ENCODE measurements around the gene ANK2.

The ANK2 gene

GRCh38 chr4:113106108-113106507 lies 56.7 kb downstream of the ANK2 start:
- no peaks in the 10 kb centered on the region for H3K27me3 ChIP-seq (ENCODE audit: insufficient read depth, poor library complexity, severe bottlenecking)
- no peak for DNase-seq (ENCODE audit: low read depth in 1 of 2, low spot score in 1 of 2)
- no peak overlapping the region for H3K27ac ChIP-seq (replicated peaks)
- TF ChIP-seq SPI1 (IDR thresholded peaks at IDR 0.05; ENCODE audit: borderline replicate concordance, low read depth) = no peak
- no peak for TF ChIP-seq POLR2AphosphoS5 (IDR thresholded peaks at IDR 0.05; ENCODE audit: low read depth)
- no peak for TF ChIP-seq CTCF (IDR thresholded peaks at IDR 0.05; ENCODE audit: insufficient read depth, low read length)
- TF ChIP-seq REST (IDR thresholded peaks at IDR 0.05; ENCODE audit: insufficient replicate concordance, low read depth) = no peak
- no peak for TF ChIP-seq GABPA (IDR thresholded peaks at IDR 0.05; ENCODE audit: low read depth)
- no peak overlapping the region for H3K4me3 ChIP-seq (replicated peaks; ENCODE audit: insufficient read depth, low read length)

GRCh38 chr4:113109106-113109718 lies 59.8 kb downstream of the ANK2 start:
- TF ChIP-seq REST (IDR thresholded peaks at IDR 0.05; ENCODE audit: insufficient replicate concordance, low read depth) = no peak
- TF ChIP-seq CTCF (IDR thresholded peaks at IDR 0.05; ENCODE audit: insufficient read depth, low read length) = no peak
- TF ChIP-seq SPI1 (IDR thresholded peaks at IDR 0.05; ENCODE audit: borderline replicate concordance, low read depth) = no peak

DNA sequence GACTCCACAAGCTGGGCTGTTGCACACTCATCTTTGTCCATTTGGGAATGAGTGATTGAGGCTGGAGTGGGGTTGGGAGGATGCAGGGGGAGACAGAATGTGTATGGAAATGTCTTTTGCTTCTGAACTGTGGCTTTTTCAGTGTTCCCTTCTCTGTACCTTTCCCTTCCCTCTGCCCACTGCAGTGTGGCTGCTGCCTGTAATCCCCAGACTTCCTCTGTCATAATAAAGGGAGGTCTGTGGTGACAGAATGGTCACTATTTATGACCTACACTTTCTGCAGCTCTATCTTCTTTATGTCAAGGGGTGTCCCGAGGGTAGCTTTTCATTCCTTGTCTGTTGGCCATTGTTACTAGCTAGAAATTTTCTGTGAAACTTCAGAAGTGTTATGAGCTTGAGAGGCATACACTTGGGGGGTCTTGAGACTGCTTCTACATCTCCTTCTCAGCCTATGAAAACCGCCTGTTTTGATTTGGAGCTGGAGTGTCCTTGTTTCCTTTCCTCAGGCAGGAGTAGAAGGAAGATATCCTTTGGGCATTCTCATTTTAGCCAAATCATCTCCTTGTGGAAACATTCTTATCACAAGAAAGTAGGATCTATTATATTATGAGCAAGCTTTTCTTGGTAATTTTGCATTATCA lies 63.0 kb downstream of the ANK2 start:
- DNase-seq (ENCODE audit: low read depth in 1 of 2, low spot score in 1 of 2) = no peak

More at GRCh38 chr4:113109106-113109718, 59.8 kb downstream of the ANK2 start:
- DNase-seq (ENCODE audit: low read depth in 1 of 2, low spot score in 1 of 2) = no peak
- H3K27me3 ChIP-seq (ENCODE audit: insufficient read depth, poor library complexity, severe bottlenecking) = no peaks in the 10 kb centered on the region
- H3K4me3 ChIP-seq (replicated peaks; ENCODE audit: insufficient read depth, low read length) = no peak overlapping the region
- H3K27ac ChIP-seq (replicated peaks) = no peak overlapping the region

More for the DNA sequence above, 63.0 kb downstream of the ANK2 start:
- Histone ChIP-seq H3K27me3 (ENCODE audit: insufficient read depth, poor library complexity, severe bottlenecking) (no peaks in the 10 kb centered on the region), H3K4me3 (replicated peaks; ENCODE audit: insufficient read depth, low read length) (no peak overlapping the region), H3K27ac (replicated peaks) (no peak overlapping the region)
- no peak for TF ChIP-seq SPI1 (IDR thresholded peaks at IDR 0.05; ENCODE audit: borderline replicate concordance, low read depth)
- no peak for TF ChIP-seq GABPA (IDR thresholded peaks at IDR 0.05; ENCODE audit: low read depth)
- TF ChIP-seq REST (IDR thresholded peaks at IDR 0.05; ENCODE audit: insufficient replicate concordance, low read depth) = no peak
- no peak for TF ChIP-seq CTCF (IDR thresholded peaks at IDR 0.05; ENCODE audit: insufficient read depth, low read length)
- no peak for TF ChIP-seq POLR2AphosphoS5 (IDR thresholded peaks at IDR 0.05; ENCODE audit: low read depth)
